ENCODE data around the gene PIGN. TPM values are rescaled to one million over a fixed set of nuclear protein-coding genes. Genes with fewer than 3 reads are reported as not detected.
"Not testable (repeated sequence)": the region's sequence is repeated elsewhere in the genome, so short reads cannot be mapped to it uniquely, and the experiment has no call there.

Gene PIGN
- total and polyA plus RNA-seq, 2 donors, result 10.7 to 84.6 TPM

DNA sequence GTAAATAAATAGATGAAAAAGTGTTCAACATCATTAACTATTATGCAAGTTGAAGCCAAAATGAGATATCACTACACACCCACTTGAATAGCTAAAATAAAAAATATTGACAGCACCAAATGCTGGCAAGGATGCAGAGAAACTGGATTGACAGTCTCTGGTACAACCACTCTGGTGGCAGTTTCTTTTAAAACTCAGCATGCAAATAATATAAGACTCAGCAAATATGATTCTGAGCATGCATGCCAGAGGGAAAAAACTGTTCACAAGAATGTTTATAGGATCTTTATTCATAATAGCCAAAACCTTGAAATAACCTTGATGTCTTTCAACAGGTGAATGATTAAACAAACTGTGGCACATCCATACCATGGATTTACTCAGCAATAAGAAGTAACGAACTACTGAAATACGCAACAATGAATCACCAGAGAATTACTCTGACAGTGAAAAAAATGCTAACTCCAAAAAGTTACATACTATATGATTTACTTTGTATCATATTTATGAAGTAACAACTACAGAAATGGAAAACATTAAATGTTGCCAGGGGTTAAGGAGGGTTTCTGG is 131.8 kb downstream of the PIGN start:
- H3K4me3 ChIP-seq (ENCODE audit: low read depth, low read length), result no peak overlapping the region

GRCh38 chr18:62048279-62048678 is 138.6 kb downstream of the PIGN start:
- 94% methylated on average over 1 of the region's 1 CpG for WGBS
- Histone ChIP-seq H3K36me3 (ENCODE audit: insufficient read depth) (no peaks in the 10 kb centered on the region), H3K4me3 (ENCODE audit: low read depth, low read length) (no peak overlapping the region), H3K27ac (ENCODE audit: low read depth) (no peak overlapping the region), H3K4me1 (ENCODE audit: insufficient read depth) (no peaks in the 10 kb centered on the region)
- no peak for DNase-seq (ENCODE audit: extremely low spot score)

More for the DNA sequence above, 131.8 kb downstream of the PIGN start:
- Histone ChIP-seq H3K27ac (ENCODE audit: low read depth) (no peak overlapping the region), H3K4me1 (ENCODE audit: insufficient read depth) (no peaks in the 10 kb centered on the region), H3K36me3 (ENCODE audit: insufficient read depth) (no peaks in the 10 kb centered on the region)
- DNase-seq (ENCODE audit: extremely low spot score), result no peak
- 95% methylated on average over 2 of the region's 2 CpGs for WGBS

GRCh38 chr18:62045316-62045715 is 141.5 kb downstream of the PIGN start:
- H3K4me1 ChIP-seq (ENCODE audit: insufficient read depth), result no peaks in the 10 kb centered on the region
- H3K36me3 ChIP-seq (ENCODE audit: insufficient read depth), result no peaks in the 10 kb centered on the region
- WGBS, result 81% methylated on average over 2 of the region's 2 CpGs
- no peak overlapping the region for H3K4me3 ChIP-seq (ENCODE audit: low read depth, low read length)
- no peak for DNase-seq (ENCODE audit: extremely low spot score)
- no peak overlapping the region for H3K27ac ChIP-seq (ENCODE audit: low read depth)

DNA sequence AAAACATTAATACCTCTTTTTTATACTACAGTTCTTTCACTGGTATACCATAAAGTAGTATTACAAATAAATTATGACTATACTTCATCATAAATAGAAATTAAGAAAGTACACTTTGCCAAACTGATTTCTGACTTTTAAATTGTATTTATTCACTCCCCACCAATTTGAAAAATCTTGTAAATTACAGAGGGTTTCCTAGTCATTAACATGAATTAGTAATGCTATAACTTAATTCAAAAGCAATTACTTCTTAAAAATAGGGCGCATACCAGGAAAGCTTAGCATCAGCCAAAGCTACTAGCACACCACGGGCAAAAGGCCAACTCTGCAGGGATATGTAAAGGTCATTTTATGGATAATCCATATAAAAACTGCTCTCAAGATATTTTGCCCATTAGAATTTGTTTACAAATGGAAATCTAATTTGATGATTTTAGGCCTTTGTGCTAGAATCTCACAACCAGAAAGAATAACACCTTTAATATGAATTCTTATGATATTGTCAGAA is 142.3 kb downstream of the PIGN start:
- H3K4me3 ChIP-seq (ENCODE audit: low read depth, low read length), result no peak overlapping the region
- DNase-seq (ENCODE audit: extremely low spot score), result no peak
- no peaks in the 10 kb centered on the region for H3K4me1 ChIP-seq (ENCODE audit: insufficient read depth)
- H3K36me3 ChIP-seq (ENCODE audit: insufficient read depth), result no peaks in the 10 kb centered on the region
- no peak overlapping the region for H3K27ac ChIP-seq (ENCODE audit: low read depth)
- 61% methylated on average over 2 of the region's 2 CpGs for WGBS

DNA sequence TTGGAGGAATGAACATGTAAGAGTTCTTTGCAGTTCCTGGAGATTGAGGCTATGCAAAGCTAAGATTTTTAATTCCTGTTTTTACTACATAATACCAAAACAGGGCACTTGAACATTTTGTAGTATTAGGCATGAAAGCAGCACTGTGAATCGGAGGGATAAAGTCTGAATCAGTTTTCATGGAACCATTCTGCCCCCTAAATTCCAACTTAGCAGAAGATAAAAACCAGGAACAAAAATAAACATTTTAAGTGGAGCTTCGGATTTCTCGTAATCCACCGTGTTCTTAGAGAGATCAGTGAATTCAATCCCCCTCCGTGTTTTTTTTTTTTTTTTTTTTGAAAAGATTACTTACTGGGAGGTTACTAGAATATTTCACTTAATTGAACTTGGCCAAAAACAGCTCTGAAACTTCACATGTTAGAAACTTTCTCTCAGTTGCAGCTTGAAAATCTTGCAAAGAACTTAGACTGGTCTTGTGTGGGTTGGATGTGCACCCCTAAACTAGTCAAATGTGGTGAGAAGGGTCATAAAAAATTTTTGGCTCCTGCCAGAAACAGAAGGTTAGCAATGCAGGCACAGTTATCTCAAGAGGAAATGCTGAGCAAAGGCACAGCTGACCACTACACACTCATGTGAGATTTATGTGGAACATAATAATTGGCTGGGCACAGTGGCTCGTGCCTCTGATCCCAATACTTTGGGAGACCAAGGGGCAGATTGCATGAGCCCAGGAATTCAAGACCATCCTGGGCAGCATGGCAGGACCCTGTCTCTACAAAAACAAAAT is 148.7 kb downstream of the PIGN start:
- Histone ChIP-seq H3K4me3 (ENCODE audit: low read depth, low read length) (no peak overlapping the region), H3K36me3 (ENCODE audit: insufficient read depth) (no peaks in the 10 kb centered on the region), H3K4me1 (ENCODE audit: insufficient read depth) (no peaks in the 10 kb centered on the region), H3K27ac (ENCODE audit: low read depth) (no peak overlapping the region)
- no peak for DNase-seq (ENCODE audit: extremely low spot score)
- WGBS, result 24% methylated on average over 6 of the region's 6 CpGs

DNA sequence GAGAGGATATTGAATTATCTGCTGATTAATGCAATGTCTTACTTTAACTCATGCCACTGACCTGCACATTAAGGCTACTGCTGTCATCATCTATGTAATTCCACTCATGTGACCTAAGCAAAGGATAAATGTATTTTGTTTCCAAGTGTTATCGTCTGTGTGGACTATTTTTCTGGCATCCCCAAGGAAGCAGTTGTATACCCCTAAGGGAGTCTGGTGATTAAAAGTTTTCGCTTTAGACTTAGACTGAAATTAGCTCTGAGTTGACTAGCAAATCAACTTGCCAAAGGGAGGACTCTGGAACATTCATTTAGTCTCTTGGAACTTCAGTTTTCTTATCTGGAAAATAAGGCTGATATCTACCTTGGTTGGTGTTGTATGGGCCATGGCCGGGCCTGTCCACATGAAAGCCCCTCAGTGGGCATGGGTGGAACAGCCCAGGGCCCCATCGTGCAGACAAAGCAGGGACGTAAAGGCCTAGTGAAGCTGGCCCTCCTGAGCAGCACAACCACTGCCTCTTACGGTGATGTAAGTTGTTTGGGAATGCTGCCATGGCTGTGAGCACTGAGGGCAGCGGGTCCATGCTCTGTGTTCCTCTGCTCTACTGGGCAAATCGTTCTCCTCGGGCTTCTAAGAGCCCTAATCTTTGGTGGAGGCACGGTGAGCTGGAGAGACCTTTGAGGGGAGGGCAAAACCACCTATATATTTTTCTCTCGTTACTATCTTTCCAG is 149.7 kb downstream of the PIGN start:
- H3K4me1 ChIP-seq (ENCODE audit: insufficient read depth), result no peaks in the 10 kb centered on the region
- no peaks in the 10 kb centered on the region for H3K36me3 ChIP-seq (ENCODE audit: insufficient read depth)
- 71% methylated on average over 11 of the region's 11 CpGs for WGBS
- H3K4me3 ChIP-seq (ENCODE audit: low read depth, low read length), result no peak overlapping the region
- H3K27ac ChIP-seq (ENCODE audit: low read depth), result no peak overlapping the region
- DNase-seq (ENCODE audit: extremely low spot score), result no peak

- not testable (repeated sequence) for H3K27ac ChIP-seq (ENCODE audit: low read depth); DNase-seq (ENCODE audit: extremely low spot score); H3K4me1 ChIP-seq (ENCODE audit: insufficient read depth); H3K4me3 ChIP-seq (ENCODE audit: low read depth, low read length); H3K36me3 ChIP-seq (ENCODE audit: insufficient read depth)
- 93% methylated on average over 3 of the region's 3 CpGs for WGBS
These were observed 152.6 kb downstream of the PIGN start for GRCh38 chr18:62034286-62034685.

GRCh38 chr18:62033756-62034155 is 153.1 kb downstream of the PIGN start:
- no peaks in the 10 kb centered on the region for H3K4me1 ChIP-seq (ENCODE audit: insufficient read depth)
- H3K36me3 ChIP-seq (ENCODE audit: insufficient read depth), result no peaks in the 10 kb centered on the region
- no peak for DNase-seq (ENCODE audit: extremely low spot score)
- H3K4me3 ChIP-seq (ENCODE audit: low read depth, low read length), result no peak overlapping the region
- no peak overlapping the region for H3K27ac ChIP-seq (ENCODE audit: low read depth)

DNA sequence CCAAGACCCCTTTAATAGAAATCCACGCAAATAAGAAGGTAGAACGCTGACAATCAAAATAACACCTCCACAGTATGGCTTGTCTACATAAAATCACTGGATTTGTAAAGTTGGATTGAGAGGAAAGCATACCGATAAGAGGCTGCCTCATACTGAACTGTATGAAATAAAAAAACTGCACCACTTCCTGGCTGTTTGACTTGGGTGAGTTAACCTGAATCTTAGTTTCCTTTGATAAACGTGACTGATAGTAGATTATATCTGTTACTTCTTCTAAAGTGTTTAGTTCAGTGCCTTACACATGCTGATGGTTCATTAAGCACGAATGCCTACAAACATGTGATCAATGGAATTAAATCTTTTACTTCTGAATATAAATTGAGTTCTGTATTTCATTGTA is 153.6 kb downstream of the PIGN start:
- Histone ChIP-seq H3K4me3 (ENCODE audit: low read depth, low read length) (no peak overlapping the region), H3K36me3 (ENCODE audit: insufficient read depth) (no peaks in the 10 kb centered on the region), H3K27ac (ENCODE audit: low read depth) (no peak overlapping the region), H3K4me1 (ENCODE audit: insufficient read depth) (no peaks in the 10 kb centered on the region)
- 84% methylated on average over 5 of the region's 5 CpGs for WGBS
- no peak for DNase-seq (ENCODE audit: extremely low spot score)

GRCh38 chr18:62030091-62030985 is 156.5 kb downstream of the PIGN start:
- Histone ChIP-seq H3K36me3 (ENCODE audit: insufficient read depth) (no peaks in the 10 kb centered on the region), H3K4me1 (ENCODE audit: insufficient read depth) (no peaks in the 10 kb centered on the region), H3K4me3 (ENCODE audit: low read depth, low read length) (no peak overlapping the region), H3K27ac (ENCODE audit: low read depth) (no peak overlapping the region)
- 54% methylated on average over 5 of the region's 5 CpGs for WGBS
- no peak for DNase-seq (ENCODE audit: extremely low spot score)

DNA sequence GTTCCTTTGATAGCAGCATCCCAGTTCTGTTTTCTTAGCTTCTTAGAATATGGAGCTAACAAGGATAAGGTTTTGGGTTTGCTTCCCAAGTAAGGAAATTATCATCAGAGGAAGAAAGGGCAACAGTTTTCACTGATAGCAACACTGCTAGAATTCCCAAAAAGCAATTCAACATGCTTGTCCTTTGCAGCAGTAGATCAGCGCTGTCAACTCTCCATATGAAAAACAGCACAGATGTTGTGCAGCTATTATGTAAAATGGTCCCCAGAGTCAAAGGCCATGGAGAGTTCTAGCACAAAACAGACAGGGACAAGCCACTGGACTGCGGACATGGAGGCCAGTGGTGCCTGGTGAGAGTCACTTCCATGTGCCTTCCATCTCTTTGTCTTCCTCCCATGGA is 158.1 kb downstream of the PIGN start:
- WGBS, result over 99% methylated on average over 2 of the region's 2 CpGs
- no peaks in the 10 kb centered on the region for H3K4me1 ChIP-seq (ENCODE audit: insufficient read depth)
- no peak overlapping the region for H3K27ac ChIP-seq (ENCODE audit: low read depth)
- no peak overlapping the region for H3K4me3 ChIP-seq (ENCODE audit: low read depth, low read length)
- DNase-seq (ENCODE audit: extremely low spot score), result no peak
- no peaks in the 10 kb centered on the region for H3K36me3 ChIP-seq (ENCODE audit: insufficient read depth)

DNA sequence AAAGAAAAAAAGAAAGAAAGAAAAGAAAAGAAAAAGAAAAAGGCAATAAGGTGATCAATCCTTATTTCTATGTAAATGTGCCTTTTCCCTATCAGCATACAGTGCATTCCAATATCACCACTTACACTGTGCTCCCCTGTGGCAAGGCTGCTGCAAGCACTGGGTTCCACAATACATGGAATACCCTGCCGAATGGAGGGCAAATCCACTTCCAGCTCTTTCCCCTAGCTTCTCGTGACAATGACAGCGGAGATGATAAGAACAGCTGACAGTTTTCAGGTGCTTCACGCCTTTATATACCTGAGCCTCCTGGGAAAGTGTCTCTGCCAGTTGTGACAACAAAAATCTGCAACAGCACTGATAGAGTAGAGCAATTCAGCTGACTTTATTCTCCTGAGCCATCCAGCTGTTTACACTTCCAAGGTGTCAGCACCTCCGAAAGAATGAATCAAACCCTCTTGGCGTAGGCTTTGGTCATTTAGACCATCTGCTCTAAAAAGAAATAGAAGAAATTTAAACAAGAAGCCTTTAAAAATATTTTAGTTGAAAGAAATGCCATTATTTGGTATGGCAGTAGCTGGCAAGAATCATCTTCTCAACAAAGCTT is 158.8 kb downstream of the PIGN start:
- H3K4me1 ChIP-seq (ENCODE audit: insufficient read depth), result no peaks in the 10 kb centered on the region

DNA sequence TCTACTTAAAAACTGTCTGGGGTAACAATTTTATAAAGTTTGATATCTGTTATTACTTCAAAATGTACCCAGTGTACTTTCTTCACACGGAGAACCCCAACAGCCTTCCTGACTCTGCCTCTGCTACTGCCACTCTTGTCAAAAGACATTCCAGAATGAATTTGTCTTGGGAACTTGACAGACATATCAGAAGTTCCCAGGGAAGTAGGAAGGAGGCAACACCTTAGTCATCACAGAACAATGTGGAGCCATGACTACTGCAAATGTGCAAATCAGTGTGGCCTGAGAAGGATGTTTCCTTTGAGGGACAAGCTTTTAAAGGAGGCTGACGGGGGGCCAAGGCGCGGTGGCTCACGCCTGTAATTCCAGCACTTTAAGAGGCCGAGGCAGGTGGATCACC is 160.3 kb downstream of the PIGN start:
- no peak overlapping the region for H3K27ac ChIP-seq (ENCODE audit: low read depth)
- WGBS, result 96% methylated on average over 6 of the region's 6 CpGs
- H3K36me3 ChIP-seq (ENCODE audit: insufficient read depth), result no peaks in the 10 kb centered on the region
- H3K4me1 ChIP-seq (ENCODE audit: insufficient read depth), result no peaks in the 10 kb centered on the region
- no peak overlapping the region for H3K4me3 ChIP-seq (ENCODE audit: low read depth, low read length)
- no peak for DNase-seq (ENCODE audit: extremely low spot score)

More for the DNA sequence above, 158.8 kb downstream of the PIGN start:
- 93% methylated on average over 6 of the region's 6 CpGs for WGBS
- Histone ChIP-seq H3K4me3 (ENCODE audit: low read depth, low read length) (no peak overlapping the region), H3K36me3 (ENCODE audit: insufficient read depth) (no peaks in the 10 kb centered on the region), H3K27ac (ENCODE audit: low read depth) (no peak overlapping the region)
- no peak for DNase-seq (ENCODE audit: extremely low spot score)
